HFF-Myc (cell line): Measurements from ENCODE around the gene IL12RB1.

Source experiments
- DNase-seq: peaks from one replicate; pipeline ENCODE4 v3.0.0-alpha.2; 2011; ENCODE audit warnings: low read depth; ENCODE audit errors: extremely low read depth
- H3K4me3 ChIP-seq: replicated peaks from 2 replicates; pipeline ENCODE4 v1.5.1; 2011; ENCODE audit warnings: low read depth, mild to moderate bottlenecking, control low read depth, low read length
- CTCF ChIP-seq: IDR thresholded peaks from 2 replicates; pipeline ENCODE4 v1.5.1; 2012; ENCODE audit warnings: mild to moderate bottlenecking, low read depth, low read length, control low read depth; ENCODE audit errors: missing control alignments

Gene IL12RB1

GRCh38 chr19:18113827-18114226, 27.1 kb upstream of the IL12RB1 start:
- no peak overlapping the region for H3K4me3 ChIP-seq
- TF ChIP-seq CTCF, result no peak
- no peak for DNase-seq

GRCh38 chr19:18112989-18113478, 26.3 kb upstream of the IL12RB1 start:
- no peak overlapping the region for H3K4me3 ChIP-seq
- TF ChIP-seq CTCF, result peak; percentile 92
- DNase-seq, result peak; percentile 63

- DNase-seq, result no peak
- peak overlapping the region; percentile 54 for H3K4me3 ChIP-seq
- TF ChIP-seq CTCF, result no peak
These were observed 24.0 kb upstream of the IL12RB1 start for GRCh38 chr19:18110609-18111232.

GRCh38 chr19:18109733-18110608, 23.2 kb upstream of the IL12RB1 start:
- no peak for TF ChIP-seq CTCF
- DNase-seq, result no peak

GRCh38 chr19:18109341-18109732, 22.6 kb upstream of the IL12RB1 start:
- TF ChIP-seq CTCF, result no peak
- peak overlapping the region; percentile 54 for H3K4me3 ChIP-seq
- no peak for DNase-seq

More at GRCh38 chr19:18109733-18110608, 23.2 kb upstream of the IL12RB1 start:
- peak overlapping the region; percentile 54 for H3K4me3 ChIP-seq

GRCh38 chr19:18108897-18109296, 22.2 kb upstream of the IL12RB1 start:
- no peak for TF ChIP-seq CTCF
- no peak overlapping the region for H3K4me3 ChIP-seq

More at GRCh38 chr19:18108897-18109296, 22.2 kb upstream of the IL12RB1 start:
- no peak for DNase-seq
